ENCODE results near the gene DDB1. TPM values are rescaled to one million over a fixed set of nuclear protein-coding genes. Genes with fewer than 3 reads are reported as not detected.

The DDB1 gene
- polyA plus RNA-seq, 1 experiment: 340 TPM

GRCh38 chr11:61357894-61358239 is 25.0 kb upstream of the DDB1 start:
- DNase-seq (ENCODE audit: low read depth, low spot score): no peak
- Histone ChIP-seq H3K27ac (ENCODE audit: low read depth, low read length) (no peak overlapping the region), H3K9me3 (ENCODE audit: control insufficient read depth, insufficient read depth, low read length) (no peaks in the 10 kb centered on the region; the same call in 1 of the 2 replicates), H3K4me3 (ENCODE audit: low read depth, low read length) (no peak overlapping the region), H3K27me3 (ENCODE audit: control insufficient read depth, insufficient read depth, low read length) (no peaks in the 10 kb centered on the region)
- ChIA-PET CTCF (interaction anchor here (0.9 to 3.6 kb wide), 2 partner anchors 22 to 28 kb away, joined by 5 to 21 read pairs; no protein-coding TSS in a partner anchor), POLR2A (no interaction called here)
- TF ChIP-seq CTCF (IDR thresholded peaks at IDR 0.05; ENCODE audit: low read depth, low read length): no peak

- no peaks in the 10 kb centered on the region for H3K27me3 ChIP-seq (ENCODE audit: control insufficient read depth, insufficient read depth, low read length)
- no peak overlapping the region for H3K4me3 ChIP-seq (ENCODE audit: low read depth, low read length)
- no peak for DNase-seq (ENCODE audit: low read depth, low spot score)
- ChIA-PET CTCF (interaction anchor here (0.5 to 3.6 kb wide), 3 partner anchors 21 to 112 kb away, joined by 3 to 21 read pairs (median 5); no protein-coding TSS in a partner anchor), POLR2A (no interaction called here)
- no peak for TF ChIP-seq CTCF (IDR thresholded peaks at IDR 0.05; ENCODE audit: low read depth, low read length)
- H3K9me3 ChIP-seq (ENCODE audit: control insufficient read depth, insufficient read depth, low read length): no peaks in the 10 kb centered on the region
- H3K27ac ChIP-seq (ENCODE audit: low read depth, low read length): no peak overlapping the region
These were observed 24.5 kb upstream of the DDB1 start for GRCh38 chr11:61357233-61357893.

GRCh38 chr11:61356706-61357105 is 23.8 kb upstream of the DDB1 start:
- no peak for DNase-seq (ENCODE audit: low read depth, low spot score)
- H3K4me3 ChIP-seq (ENCODE audit: low read depth, low read length): no peak overlapping the region
- no peak for TF ChIP-seq CTCF (IDR thresholded peaks at IDR 0.05; ENCODE audit: low read depth, low read length)
- H3K27me3 ChIP-seq (ENCODE audit: control insufficient read depth, insufficient read depth, low read length): no peaks in the 10 kb centered on the region
- ChIA-PET POLR2A (interaction anchor here (1.0 kb wide), 1 partner anchor 13 kb away, joined by 3 read pairs; no protein-coding TSS in a partner anchor), CTCF (interaction anchor here (2.1 to 3.6 kb wide), 2 partner anchors 20 to 29 kb away, joined by 9 to 21 read pairs; no protein-coding TSS in a partner anchor)
- H3K9me3 ChIP-seq (ENCODE audit: control insufficient read depth, insufficient read depth, low read length): no peaks in the 10 kb centered on the region
- no peak overlapping the region for H3K27ac ChIP-seq (ENCODE audit: low read depth, low read length)

GRCh38 chr11:61354208-61354607 is 21.3 kb upstream of the DDB1 start:
- Histone ChIP-seq H3K4me3 (ENCODE audit: low read depth, low read length) (no peak overlapping the region), H3K9me3 (ENCODE audit: control insufficient read depth, insufficient read depth, low read length) (no peaks in the 10 kb centered on the region), H3K27me3 (ENCODE audit: control insufficient read depth, insufficient read depth, low read length) (no peaks in the 10 kb centered on the region), H3K27ac (ENCODE audit: low read depth, low read length) (no peak overlapping the region)
- CTCF ChIA-PET: interaction anchor here (1.7 kb wide), 1 partner anchor 18 kb away, joined by 9 read pairs; no protein-coding TSS in a partner anchor
- no peak for TF ChIP-seq CTCF (IDR thresholded peaks at IDR 0.05; ENCODE audit: low read depth, low read length)
- POLR2A ChIA-PET: no interaction called here
- no peak for DNase-seq (ENCODE audit: low read depth, low spot score)

All from AG04450 (cell line).